ENCODE data around the gene ZFYVE9. TPM values are rescaled to one million over a fixed set of nuclear protein-coding genes. Genes with fewer than 3 reads are reported as not detected.

Gene ZFYVE9
- total and polyA plus RNA-seq, 9 of the 15 experiments (the other 6 are each of a cell fraction or from before 2014, with no cell fraction given): 0.52 to 14.4 (median 8.9) TPM

DNA sequence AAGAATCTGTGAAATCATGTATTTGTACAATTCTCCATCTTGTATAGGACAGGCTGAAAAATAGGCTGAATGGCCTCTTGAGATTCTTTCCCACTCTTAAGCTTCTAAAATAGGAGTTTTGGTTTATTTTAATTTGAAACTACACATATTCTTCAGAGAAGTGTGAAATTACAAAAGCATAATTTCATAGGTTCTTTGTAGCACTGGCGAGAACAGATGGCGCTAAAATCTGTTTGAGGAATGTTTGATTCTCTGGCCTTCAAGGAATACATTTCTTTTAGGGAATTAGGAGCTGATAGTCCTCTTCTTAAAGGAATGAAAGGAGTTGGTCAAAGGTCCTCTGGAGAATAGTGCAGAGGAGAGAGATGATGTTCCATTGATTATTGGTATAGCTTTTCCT is 179.2 kb downstream of the ZFYVE9 start (continued):
- TF ChIP-seq, protein P1, sequence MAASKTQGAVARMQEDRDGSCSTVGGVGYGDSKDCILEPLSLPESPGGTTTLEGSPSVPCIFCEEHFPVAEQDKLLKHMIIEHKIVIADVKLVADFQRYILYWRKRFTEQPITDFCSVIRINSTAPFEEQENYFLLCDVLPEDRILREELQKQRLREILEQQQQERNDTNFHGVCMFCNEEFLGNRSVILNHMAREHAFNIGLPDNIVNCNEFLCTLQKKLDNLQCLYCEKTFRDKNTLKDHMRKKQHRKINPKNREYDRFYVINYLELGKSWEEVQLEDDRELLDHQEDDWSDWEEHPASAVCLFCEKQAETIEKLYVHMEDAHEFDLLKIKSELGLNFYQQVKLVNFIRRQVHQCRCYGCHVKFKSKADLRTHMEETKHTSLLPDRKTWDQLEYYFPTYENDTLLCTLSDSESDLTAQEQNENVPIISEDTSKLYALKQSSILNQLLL (CRISPR knock-in tag; IDR thresholded peaks at IDR 0.05; ENCODE audit: borderline replicate concordance): no peak
- TF ChIP-seq XRCC3 (IDR thresholded peaks at IDR 0.05): no peak
- TF ChIP-seq FOXP1 (CRISPR knock-in tag; IDR thresholded peaks at IDR 0.05): no peak
- TF ChIP-seq NUFIP1 (IDR thresholded peaks at IDR 0.05; ENCODE audit: partially characterized antibody): no peak
- TF ChIP-seq TEAD1 (CRISPR knock-in tag; IDR thresholded peaks at IDR 0.05): no peak

DNA sequence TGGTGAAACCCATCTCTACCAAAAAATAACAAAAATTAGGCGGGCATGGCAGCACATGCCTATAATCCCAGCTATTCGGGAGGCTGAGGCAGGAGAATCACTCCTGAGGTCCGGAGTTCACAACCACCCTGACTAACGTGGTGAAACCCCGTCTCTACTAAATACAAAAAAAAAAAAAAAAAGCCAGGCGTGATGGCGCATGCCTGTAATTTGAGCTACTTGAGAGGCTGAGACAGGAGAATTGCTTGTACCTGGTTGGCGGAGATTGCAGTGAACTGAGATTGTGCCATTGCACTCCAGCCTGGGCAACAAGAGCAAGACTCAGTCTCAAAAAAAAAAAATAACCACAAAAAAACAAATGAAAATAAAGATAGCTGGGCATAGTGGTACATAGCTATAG is 181.8 kb downstream of the ZFYVE9 start:
- FAIRE-seq (no peak), ATAC-seq (no peak), DNase-seq (ENCODE audit: extremely low read depth in 1 of 4, low spot score in 3 of 4) (no peak)
- Histone ChIP-seq H3K27ac (ENCODE audit: extremely low read depth, low read depth, low read length) (no peak overlapping the region), H3K27me3 (ENCODE audit: control insufficient read depth in 2 of 2, insufficient read depth in 2 of 2, low read length in 2 of 2) (no peaks in the 10 kb centered on the region), H3K4me2 (ENCODE audit: insufficient read depth, low read length) (no peak overlapping the region), H3K4me1 (replicated peaks in 1 of 2; ENCODE audit: control insufficient read depth in 2 of 2, insufficient read depth in 2 of 2, low read length in 2 of 2) (no peaks in the 10 kb centered on the region; a peak in 3 of 5 replicates), H3K79me2 (ENCODE audit: control insufficient read depth, insufficient read depth, low read length) (no peaks in the 10 kb centered on the region), H3K9me3 (replicated peaks; ENCODE audit: control insufficient read depth, insufficient read depth, low read depth, low read length) (no peaks in the 10 kb centered on the region), H3K9ac (ENCODE audit: insufficient read depth in 1 of 2, low read depth in 2 of 2, low read length in 2 of 2) (no peak overlapping the region), H4K20me1 (replicated peaks; ENCODE audit: control insufficient read depth, insufficient read depth, low read length) (no peaks in the 10 kb centered on the region), H3K9me1 (ENCODE audit: control insufficient read depth, insufficient read depth, low read length) (no peaks in the 10 kb centered on the region), H2AFZ (ENCODE audit: low read depth, low read length) (no peak overlapping the region), H3K36me3 (ENCODE audit: control insufficient read depth, insufficient read depth, low read length) (no peaks in the 10 kb centered on the region), H3K4me3 (no peak overlapping the region)
- 90% methylated on average over 5 of the region's 8 CpGs for WGBS (ENCODE audit: insufficient coverage, low coverage, missing lambda C conversion rate)
- no TSS peak for BruUV-seq (replicated peaks)
- in situ Hi-C loops (cut with MboI) (no loop called here), intact Hi-C loops (cut with micrococcal nuclease) (no loop called here)
- TF ChIP-seq, protein P2, sequence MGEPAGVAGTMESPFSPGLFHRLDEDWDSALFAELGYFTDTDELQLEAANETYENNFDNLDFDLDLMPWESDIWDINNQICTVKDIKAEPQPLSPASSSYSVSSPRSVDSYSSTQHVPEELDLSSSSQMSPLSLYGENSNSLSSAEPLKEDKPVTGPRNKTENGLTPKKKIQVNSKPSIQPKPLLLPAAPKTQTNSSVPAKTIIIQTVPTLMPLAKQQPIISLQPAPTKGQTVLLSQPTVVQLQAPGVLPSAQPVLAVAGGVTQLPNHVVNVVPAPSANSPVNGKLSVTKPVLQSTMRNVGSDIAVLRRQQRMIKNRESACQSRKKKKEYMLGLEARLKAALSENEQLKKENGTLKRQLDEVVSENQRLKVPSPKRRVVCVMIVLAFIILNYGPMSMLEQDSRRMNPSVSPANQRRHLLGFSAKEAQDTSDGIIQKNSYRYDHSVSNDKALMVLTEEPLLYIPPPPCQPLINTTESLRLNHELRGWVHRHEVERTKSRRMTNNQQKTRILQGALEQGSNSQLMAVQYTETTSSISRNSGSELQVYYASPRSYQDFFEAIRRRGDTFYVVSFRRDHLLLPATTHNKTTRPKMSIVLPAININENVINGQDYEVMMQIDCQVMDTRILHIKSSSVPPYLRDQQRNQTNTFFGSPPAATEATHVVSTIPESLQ (CRISPR knock-in tag; IDR thresholded peaks at IDR 0.05): no peak
- TF ChIP-seq HIVEP1 (CRISPR knock-in tag; IDR thresholded peaks at IDR 0.05) (no peak), ZNF140 (CRISPR knock-in tag; IDR thresholded peaks at IDR 0.05) (no peak), MECOM (CRISPR knock-in tag; IDR thresholded peaks at IDR 0.05) (no peak)
- TF ChIP-seq, protein P3, sequence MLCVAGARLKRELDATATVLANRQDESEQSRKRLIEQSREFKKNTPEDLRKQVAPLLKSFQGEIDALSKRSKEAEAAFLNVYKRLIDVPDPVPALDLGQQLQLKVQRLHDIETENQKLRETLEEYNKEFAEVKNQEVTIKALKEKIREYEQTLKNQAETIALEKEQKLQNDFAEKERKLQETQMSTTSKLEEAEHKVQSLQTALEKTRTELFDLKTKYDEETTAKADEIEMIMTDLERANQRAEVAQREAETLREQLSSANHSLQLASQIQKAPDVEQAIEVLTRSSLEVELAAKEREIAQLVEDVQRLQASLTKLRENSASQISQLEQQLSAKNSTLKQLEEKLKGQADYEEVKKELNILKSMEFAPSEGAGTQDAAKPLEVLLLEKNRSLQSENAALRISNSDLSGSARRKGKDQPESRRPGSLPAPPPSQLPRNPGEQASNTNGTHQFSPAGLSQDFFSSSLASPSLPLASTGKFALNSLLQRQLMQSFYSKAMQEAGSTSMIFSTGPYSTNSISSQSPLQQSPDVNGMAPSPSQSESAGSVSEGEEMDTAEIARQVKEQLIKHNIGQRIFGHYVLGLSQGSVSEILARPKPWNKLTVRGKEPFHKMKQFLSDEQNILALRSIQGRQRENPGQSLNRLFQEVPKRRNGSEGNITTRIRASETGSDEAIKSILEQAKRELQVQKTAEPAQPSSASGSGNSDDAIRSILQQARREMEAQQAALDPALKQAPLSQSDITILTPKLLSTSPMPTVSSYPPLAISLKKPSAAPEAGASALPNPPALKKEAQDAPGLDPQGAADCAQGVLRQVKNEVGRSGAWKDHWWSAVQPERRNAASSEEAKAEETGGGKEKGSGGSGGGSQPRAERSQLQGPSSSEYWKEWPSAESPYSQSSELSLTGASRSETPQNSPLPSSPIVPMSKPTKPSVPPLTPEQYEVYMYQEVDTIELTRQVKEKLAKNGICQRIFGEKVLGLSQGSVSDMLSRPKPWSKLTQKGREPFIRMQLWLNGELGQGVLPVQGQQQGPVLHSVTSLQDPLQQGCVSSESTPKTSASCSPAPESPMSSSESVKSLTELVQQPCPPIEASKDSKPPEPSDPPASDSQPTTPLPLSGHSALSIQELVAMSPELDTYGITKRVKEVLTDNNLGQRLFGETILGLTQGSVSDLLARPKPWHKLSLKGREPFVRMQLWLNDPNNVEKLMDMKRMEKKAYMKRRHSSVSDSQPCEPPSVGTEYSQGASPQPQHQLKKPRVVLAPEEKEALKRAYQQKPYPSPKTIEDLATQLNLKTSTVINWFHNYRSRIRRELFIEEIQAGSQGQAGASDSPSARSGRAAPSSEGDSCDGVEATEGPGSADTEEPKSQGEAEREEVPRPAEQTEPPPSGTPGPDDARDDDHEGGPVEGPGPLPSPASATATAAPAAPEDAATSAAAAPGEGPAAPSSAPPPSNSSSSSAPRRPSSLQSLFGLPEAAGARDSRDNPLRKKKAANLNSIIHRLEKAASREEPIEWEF (CRISPR knock-in tag; IDR thresholded peaks at IDR 0.05): no peak
- POLR2A ChIA-PET: interaction anchor here (0.8 to 1.1 kb wide), 3 partner anchors 9 to 251 kb away, joined by 3 to 5 read pairs (median 5); no protein-coding TSS in a partner anchor
- CTCF ChIA-PET (ENCODE audit: low intra/inter-chr PET ratio): no interaction called here

Data from K562 (cell line).